Trophoblast cell (in vitro differentiated cells and primary cell): ENCODE measurements around the gene GFAP.
"Not testable (repeated sequence)": the region's sequence is repeated elsewhere in the genome, so short reads cannot be mapped to it uniquely, and the experiment has no call there.

Source experiments
- DNase-seq, 2 donors: peaks; one replicate each; pipeline ENCODE4 v3.0.0-alpha.2; 2016
- H2AFZ ChIP-seq: 2 replicates; pipeline ENCODE4 v1.6.1; 2013; ENCODE audit warnings: low read length, moderate library complexity, mild to moderate bottlenecking; ENCODE audit not compliant: insufficient read depth, poor library complexity
- H2AK5ac ChIP-seq: 2 replicates; pipeline ENCODE4 v1.6.1; 2013; ENCODE audit warnings: mild to moderate bottlenecking, low read length
- H2BK120ac ChIP-seq: 2 replicates; pipeline ENCODE4 v1.6.1; 2013; ENCODE audit warnings: low read length, mild to moderate bottlenecking, moderate library complexity; ENCODE audit not compliant: insufficient read depth, poor library complexity
- H2BK12ac ChIP-seq: 2 replicates; pipeline ENCODE4 v1.6.1; 2013; ENCODE audit warnings: mild to moderate bottlenecking, low read length, moderate library complexity
- H2BK5ac ChIP-seq: 2 replicates; pipeline ENCODE4 v1.6.1; 2013; ENCODE audit warnings: low read length, low read depth, moderate library complexity, mild to moderate bottlenecking; ENCODE audit not compliant: poor library complexity
- H3K14ac ChIP-seq: 2 replicates; pipeline ENCODE4 v1.6.1; 2013; ENCODE audit warnings: mild to moderate bottlenecking, low read length
- H3K18ac ChIP-seq: 2 replicates; pipeline ENCODE4 v1.6.1; 2013; ENCODE audit warnings: mild to moderate bottlenecking, low read length
- H3K23ac ChIP-seq: 2 replicates; pipeline ENCODE4 v1.6.1; 2013; ENCODE audit warnings: low read length
- H3K27ac ChIP-seq: 2 replicates; pipeline ENCODE4 v1.5.1; 2013; ENCODE audit warnings: low read depth, mild to moderate bottlenecking, inconsistent platforms, low read length, moderate library complexity
- H3K27me3 ChIP-seq: 2 replicates; pipeline ENCODE4 v1.6.1; 2013; ENCODE audit warnings: inconsistent platforms, mild to moderate bottlenecking, low read length, moderate library complexity; ENCODE audit not compliant: insufficient read depth
- H3K36me3 ChIP-seq, 2 experiments: 1 replicate in 1 of 2; 2 replicates in 1 of 2; pipeline ENCODE4 v1.6.1; 2013; ENCODE audit warnings: low read length in 2 of 2, mild to moderate bottlenecking in 2 of 2, moderate library complexity in 1 of 2; ENCODE audit not compliant: insufficient read depth in 2 of 2, control insufficient read depth in 1 of 2
- H3K4ac ChIP-seq: 2 replicates; pipeline ENCODE4 v1.6.1; 2013; ENCODE audit warnings: low read depth, mild to moderate bottlenecking, low read length, moderate library complexity
- H3K4me1 ChIP-seq, 2 experiments: 1 replicate in 1 of 2; 2 replicates in 1 of 2; pipeline ENCODE4 v1.6.1; 2013; ENCODE audit warnings: low read length in 2 of 2, mild to moderate bottlenecking in 2 of 2, moderate library complexity in 1 of 2; ENCODE audit not compliant: insufficient read depth in 2 of 2, control insufficient read depth in 1 of 2
- H3K4me2 ChIP-seq: 2 replicates; pipeline ENCODE4 v1.6.1; 2013; ENCODE audit warnings: inconsistent platforms, mild to moderate bottlenecking, low read length, moderate library complexity
- H3K4me3 ChIP-seq: 2 replicates; pipeline ENCODE4 v1.5.1; 2013; ENCODE audit warnings: mild to moderate bottlenecking, low read depth, low read length, inconsistent platforms
- H3K79me1 ChIP-seq: one replicate; pipeline ENCODE4 v1.6.1; 2013; ENCODE audit warnings: low read length
- H3K79me2 ChIP-seq: 2 replicates; pipeline ENCODE4 v1.6.1; 2013; ENCODE audit warnings: low read length, mild to moderate bottlenecking; ENCODE audit not compliant: control insufficient read depth, insufficient read depth, poor library complexity
- H3K9ac ChIP-seq: 2 replicates; pipeline ENCODE4 v1.6.1; 2013; ENCODE audit warnings: mild to moderate bottlenecking, low read length
- H3K9me3 ChIP-seq: 2 replicates; pipeline ENCODE4 v1.6.1; 2013; ENCODE audit warnings: low read depth, mild to moderate bottlenecking, control low read depth, inconsistent platforms, low read length; ENCODE audit not compliant: insufficient read depth
- H4K12ac ChIP-seq: 2 replicates; pipeline ENCODE4 v1.6.1; 2013; ENCODE audit warnings: low read depth, mild to moderate bottlenecking, low read length, moderate library complexity
- H4K8ac ChIP-seq: 2 replicates; pipeline ENCODE4 v1.6.1; 2013; ENCODE audit warnings: low read depth, mild to moderate bottlenecking, low read length, moderate library complexity
- H4K91ac ChIP-seq: one replicate; pipeline ENCODE4 v1.6.1; 2013; ENCODE audit warnings: low read depth, mild to moderate bottlenecking, low read length, moderate library complexity
- WGBS: extraction: QIAGEN DNeasy Blood & Tissue Kit; methylation state at CpG from one replicate; pipeline ENCODE4 v1.1.7; 2013; ENCODE audit warnings: missing lambda C conversion rate; ENCODE audit not compliant: insufficient read length, insufficient coverage; ENCODE audit errors: extremely low coverage; 5-methylcytosine and 5-hydroxymethylcytosine counted together

The GFAP gene

GRCh38 chr17:44947461-44948314 lies 32.4 kb upstream of the GFAP start, which contains the start of gene KIF18B:
KIF18B (minus strand) TSS chr17:44947773; CDS start chr17:44936344, 11,429 bp downstream.
- Histone ChIP-seq H3K14ac (peak within 1 kb of the TSS; percentile 59), H3K4me3 (peak within 1 kb of the TSS; percentile 99), H4K12ac (peak within 1 kb of the TSS; percentile 81), H2BK120ac (peak within 1 kb of the TSS; percentile 59), H2AFZ (peak within 1 kb of the TSS; percentile 97), H3K4me1 (peaks cover 4 to 7% of the 10 kb centered on the region in 2 experiments), H3K4me2 (peak within 1 kb of the TSS; percentile 98), H3K27ac (peak within 1 kb of the TSS; percentile 27), H3K9ac (peak within 1 kb of the TSS; percentile 97), H2AK5ac (no peak within 1 kb of the TSS), H3K23ac (peak within 1 kb of the TSS; percentile 33), H3K36me3 (no peaks in the 10 kb centered on the region), H3K27me3 (no peaks in the 10 kb centered on the region), H3K4ac (peak within 1 kb of the TSS; percentile 92), H3K79me2 (peaks cover 9% of the 10 kb centered on the region), H3K79me1 (peaks cover 3% of the 10 kb centered on the region), H4K8ac (peak within 1 kb of the TSS; percentile 90), H2BK5ac (peak within 1 kb of the TSS; percentile 61), H3K18ac (peak within 1 kb of the TSS; percentile 78), H3K9me3 (no peaks in the 10 kb centered on the region), H2BK12ac (no peak within 1 kb of the TSS), H4K91ac (peak within 1 kb of the TSS; percentile 53)
- DNase-seq = peak; percentile 86 to 94
- no CpG with 5 or more reads among the region's 62 CpGs for WGBS

GRCh38 chr17:44945652-44946051 lies 30.4 kb upstream of the GFAP start:
- H2AFZ ChIP-seq, H3K4me3 ChIP-seq: not testable (repeated sequence)
- WGBS = no CpG with 5 or more reads among the region's 10 CpGs

GRCh38 chr17:44942456-44942855 lies 27.2 kb upstream of the GFAP start:
- Histone ChIP-seq H3K18ac (no peak overlapping the region), H3K9ac (no peak overlapping the region), H3K4me1 (peaks cover 6 to 8% of the 10 kb centered on the region in 2 experiments), H3K27me3 (no peaks in the 10 kb centered on the region), H3K79me1 (peaks cover 2% of the 10 kb centered on the region), H4K91ac (no peak overlapping the region), H3K79me2 (peaks cover 8% of the 10 kb centered on the region), H3K4me2 (no peak overlapping the region), H3K14ac (no peak overlapping the region), H2BK120ac (no peak overlapping the region), H3K27ac (no peak overlapping the region), H2AK5ac (no peak overlapping the region), H2BK5ac (no peak overlapping the region), H3K9me3 (no peaks in the 10 kb centered on the region), H3K4ac (peak overlapping the region; percentile 19), H3K23ac (no peak overlapping the region), H3K36me3 (peaks cover 0 to 2% of the 10 kb centered on the region in 2 experiments), H2BK12ac (no peak overlapping the region), H2AFZ (no peak overlapping the region), H3K4me3 (no peak overlapping the region), H4K8ac (no peak overlapping the region), H4K12ac (no peak overlapping the region)
- no CpG with 5 or more reads among the region's 4 CpGs for WGBS
- no peak for DNase-seq

More at GRCh38 chr17:44945652-44946051, 30.4 kb upstream of the GFAP start:
- not testable (repeated sequence) for H4K8ac ChIP-seq, H3K27ac ChIP-seq, H2BK120ac ChIP-seq, H2BK5ac ChIP-seq, H3K4me2 ChIP-seq, H3K14ac ChIP-seq, H3K9me3 ChIP-seq, H3K18ac ChIP-seq, H4K91ac ChIP-seq, H3K27me3 ChIP-seq, H3K4ac ChIP-seq, DNase-seq, H3K23ac ChIP-seq, H3K79me2 ChIP-seq, H3K79me1 ChIP-seq, H2BK12ac ChIP-seq, H3K9ac ChIP-seq, H2AK5ac ChIP-seq, H4K12ac ChIP-seq, H3K36me3 ChIP-seq
- peaks cover 6 to 12% of the 10 kb centered on the region in 2 experiments for H3K4me1 ChIP-seq

GRCh38 chr17:44941712-44942331 lies 26.5 kb upstream of the GFAP start:
- Histone ChIP-seq H4K12ac (no peak overlapping the region), H3K27me3 (no peaks in the 10 kb centered on the region), H4K91ac (peak overlapping the region; percentile 65), H3K23ac (no peak overlapping the region), H2BK5ac (no peak overlapping the region), H3K9ac (no peak overlapping the region), H3K36me3 (peaks cover 0 to 2% of the 10 kb centered on the region in 2 experiments), H3K4me1 (peaks cover 6 to 8% of the 10 kb centered on the region in 2 experiments), H3K4me3 (no peak overlapping the region), H4K8ac (no peak overlapping the region), H2BK120ac (no peak overlapping the region), H3K27ac (no peak overlapping the region), H2AK5ac (no peak overlapping the region), H2BK12ac (no peak overlapping the region), H3K9me3 (no peaks in the 10 kb centered on the region), H3K79me2 (peaks cover 3% of the 10 kb centered on the region), H3K79me1 (no peaks in the 10 kb centered on the region), H2AFZ (no peak overlapping the region), H3K18ac (no peak overlapping the region), H3K4ac (peak overlapping the region; percentile 19), H3K4me2 (no peak overlapping the region), H3K14ac (no peak overlapping the region)
- WGBS = no CpG with 5 or more reads among the region's 9 CpGs
- no peak for DNase-seq
